Activated CD4-positive, alpha-beta memory T cell treated with anti-CD3 and anti-CD28 coated beads for 36 hours (primary cell): ENCODE results near the gene MCFD2. TPM values are rescaled to one million over a fixed set of nuclear protein-coding genes. Genes with fewer than 3 reads are reported as not detected.
"Not testable (repeated sequence)": the region's sequence is repeated elsewhere in the genome, so short reads cannot be mapped to it uniquely, and the experiment has no call there.

Source experiments
- CTCF ChIA-PET: fragments of 350-600 bp; sonication (Branson Sonifier 250); formaldehyde crosslinking; loops from one replicate; lab custom pipeline; 2021; ENCODE audit warnings: antibody characterized with exemption, inconsistent platforms; lab: Charles Lee
- POLR2A ChIA-PET: fragments of 350-600 bp; sonication (Branson Sonifier 250); formaldehyde crosslinking; loops from one replicate; lab custom pipeline; 2021; ENCODE audit warnings: antibody characterized with exemption; lab: Charles Lee
- DNase-seq: peaks from one replicate; pipeline ENCODE4 v3.0.0-alpha.2; 2020
- H3K27ac Mint-ChIP-seq: one replicate; pipeline ENCODE4 v1.8.0; 2021; ENCODE audit warnings: mixed read lengths
- H3K27me3 Mint-ChIP-seq: one replicate; pipeline ENCODE4 v1.8.0; 2021; ENCODE audit warnings: mixed read lengths
- H3K36me3 Mint-ChIP-seq: one replicate; pipeline ENCODE4 v1.8.0; 2021; ENCODE audit warnings: mixed read lengths
- H3K4me1 Mint-ChIP-seq: one replicate; pipeline ENCODE4 v1.8.0; 2021; ENCODE audit warnings: low read depth, mixed read lengths
- H3K4me3 Mint-ChIP-seq: one replicate; pipeline ENCODE4 v1.8.0; 2021; ENCODE audit warnings: mild to moderate bottlenecking, mixed read lengths
- H3K9me3 Mint-ChIP-seq: one replicate; pipeline ENCODE4 v1.8.0; 2021; ENCODE audit warnings: mixed read lengths
- intact Hi-C: fragments of 100-400 bp; cut with micrococcal nuclease; formaldehyde crosslinking; loops from one replicate; pipeline ENCODE4 v1.15.1; 2023
- total RNA-seq, 2 experiments: library from RNA; stranded (reverse); gene quantifications; one replicate each; pipeline ENCODE4 v1.2.3, GENCODE V29; 2021

Gene MCFD2
- total RNA-seq, 2 experiments from 2014 or later: 31.4 to 36.5 TPM

GRCh38 chr2:46914578-46915230, 902 bp downstream of the MCFD2 start:
- no peaks in the 10 kb centered on the region for H3K27me3 Mint-ChIP-seq
- intact Hi-C loops: loop anchor here (5.0 kb wide), 1 partner anchor 358 kb away; no protein-coding TSS in a partner anchor
- peaks cover 58% of the 10 kb centered on the region for H3K4me1 Mint-ChIP-seq
- POLR2A ChIA-PET: no interaction called here
- H3K9me3 Mint-ChIP-seq: no peaks in the 10 kb centered on the region
- no peak for DNase-seq
- H3K36me3 Mint-ChIP-seq: peaks cover 11% of the 10 kb centered on the region
- CTCF ChIA-PET: interaction anchor here (0.7 to 1.0 kb wide), 2 partner anchors 25 to 164 kb away, joined by 3 read pairs; no protein-coding TSS in a partner anchor
- peak overlapping the region; percentile 18 for H3K27ac Mint-ChIP-seq
- H3K4me3 Mint-ChIP-seq: peak overlapping the region; percentile 85

GRCh38 chr2:46913471-46914381, 1.9 kb downstream of the MCFD2 start:
- DNase-seq: no peak
- ChIA-PET CTCF (interaction anchor here (1.0 to 1.4 kb wide), 2 partner anchors 24 to 409 kb away, joined by 3 to 4 read pairs; no protein-coding TSS in a partner anchor), POLR2A (interaction anchor here (0.6 kb wide), 1 partner anchor 60 kb away, joined by 3 read pairs; no protein-coding TSS in a partner anchor)
- peaks cover 65% of the 10 kb centered on the region for H3K4me1 Mint-ChIP-seq
- no peaks in the 10 kb centered on the region for H3K27me3 Mint-ChIP-seq
- peaks cover 20% of the 10 kb centered on the region for H3K36me3 Mint-ChIP-seq
- no peak overlapping the region for H3K27ac Mint-ChIP-seq
- intact Hi-C loops: no loop called here
- H3K4me3 Mint-ChIP-seq: peak overlapping the region; percentile 85
- H3K9me3 Mint-ChIP-seq: no peaks in the 10 kb centered on the region

GRCh38 chr2:46909771-46910419, 5.7 kb downstream of the MCFD2 start:
- H3K27ac Mint-ChIP-seq: peak overlapping the region; percentile 2
- DNase-seq: peak; percentile 69
- no peaks in the 10 kb centered on the region for H3K9me3 Mint-ChIP-seq
- intact Hi-C loops: loop anchor here (1.0 kb wide), 1 partner anchor 11 kb away; no protein-coding TSS in a partner anchor
- H3K36me3 Mint-ChIP-seq: peaks cover 46% of the 10 kb centered on the region
- CTCF ChIA-PET: interaction anchor here (0.9 to 3.1 kb wide), 4 partner anchors 9 to 413 kb away, joined by 3 to 19 read pairs (median 4); no protein-coding TSS in a partner anchor
- POLR2A ChIA-PET: interaction anchor here (0.6 kb wide), 2 partner anchors 40 to 731 kb away, joined by 3 read pairs; no protein-coding TSS in a partner anchor
- H3K4me3 Mint-ChIP-seq: no peak overlapping the region
- no peaks in the 10 kb centered on the region for H3K27me3 Mint-ChIP-seq
- peaks cover 43% of the 10 kb centered on the region for H3K4me1 Mint-ChIP-seq

GRCh38 chr2:46909150-46909549, 6.5 kb downstream of the MCFD2 start:
- no peak for DNase-seq
- CTCF ChIA-PET: interaction anchor here (1.2 to 3.1 kb wide), 3 partner anchors 10 to 414 kb away, joined by 4 to 19 read pairs (median 5); no protein-coding TSS in a partner anchor
- Mint-ChIP-seq H3K4me3 (no peak overlapping the region), H3K9me3 (no peaks in the 10 kb centered on the region), H3K36me3 (peaks cover 46% of the 10 kb centered on the region), H3K27me3 (no peaks in the 10 kb centered on the region), H3K4me1 (peaks cover 36% of the 10 kb centered on the region), H3K27ac (no peak overlapping the region)
- POLR2A ChIA-PET: interaction anchor here (0.6 kb wide), 1 partner anchor 40 kb away, joined by 3 read pairs; no protein-coding TSS in a partner anchor
- intact Hi-C loops: loop anchor here (1.0 kb wide), 1 partner anchor 12 kb away; no protein-coding TSS in a partner anchor

GRCh38 chr2:46904908-46905678, 10.5 kb downstream of the MCFD2 start:
- intact Hi-C loops, H3K9me3 Mint-ChIP-seq, H3K4me3 Mint-ChIP-seq, DNase-seq, H3K27ac Mint-ChIP-seq, H3K27me3 Mint-ChIP-seq, CTCF ChIA-PET, POLR2A ChIA-PET: not testable (repeated sequence)
- Mint-ChIP-seq H3K36me3 (peaks cover 42% of the 10 kb centered on the region), H3K4me1 (peaks cover 15% of the 10 kb centered on the region)

- H3K9me3 Mint-ChIP-seq, H3K4me1 Mint-ChIP-seq, CTCF ChIA-PET, H3K4me3 Mint-ChIP-seq, DNase-seq, intact Hi-C loops, H3K27ac Mint-ChIP-seq, H3K27me3 Mint-ChIP-seq, POLR2A ChIA-PET: not testable (repeated sequence)
- peaks cover 26% of the 10 kb centered on the region for H3K36me3 Mint-ChIP-seq
These were observed 12.6 kb downstream of the MCFD2 start for GRCh38 chr2:46902980-46903379.

GRCh38 chr2:46902465-46902864, 13.1 kb downstream of the MCFD2 start:
- POLR2A ChIA-PET: no interaction called here
- Mint-ChIP-seq H3K4me1 (no peaks in the 10 kb centered on the region), H3K9me3 (no peaks in the 10 kb centered on the region), H3K27ac (no peak overlapping the region), H3K36me3 (peaks cover 21% of the 10 kb centered on the region), H3K4me3 (no peak overlapping the region), H3K27me3 (no peaks in the 10 kb centered on the region)
- intact Hi-C loops: no loop called here
- no peak for DNase-seq
- CTCF ChIA-PET: no interaction called here

- Mint-ChIP-seq H3K36me3 (peaks cover 13% of the 10 kb centered on the region), H3K4me1 (no peaks in the 10 kb centered on the region), H3K9me3 (no peaks in the 10 kb centered on the region), H3K27me3 (no peaks in the 10 kb centered on the region), H3K27ac (no peak overlapping the region), H3K4me3 (no peak overlapping the region)
- DNase-seq: no peak
- POLR2A ChIA-PET: interaction anchor here (0.6 kb wide), 1 partner anchor 25 kb away, joined by 3 read pairs; no protein-coding TSS in a partner anchor
- intact Hi-C loops: no loop called here
- CTCF ChIA-PET: no interaction called here
These were observed 14.0 kb downstream of the MCFD2 start for GRCh38 chr2:46901611-46902010.

GRCh38 chr2:46900381-46900780, 15.2 kb downstream of the MCFD2 start:
- intact Hi-C loops: no loop called here
- no peaks in the 10 kb centered on the region for H3K9me3 Mint-ChIP-seq
- no peak overlapping the region for H3K4me3 Mint-ChIP-seq
- H3K36me3 Mint-ChIP-seq: peaks cover 10% of the 10 kb centered on the region
- no peaks in the 10 kb centered on the region for H3K4me1 Mint-ChIP-seq
- H3K27me3 Mint-ChIP-seq: no peaks in the 10 kb centered on the region
- CTCF ChIA-PET: no interaction called here
- POLR2A ChIA-PET: no interaction called here
- no peak overlapping the region for H3K27ac Mint-ChIP-seq
- no peak for DNase-seq

GRCh38 chr2:46899053-46899452, 16.6 kb downstream of the MCFD2 start:
- ChIA-PET POLR2A (no interaction called here), CTCF (no interaction called here)
- intact Hi-C loops: no loop called here
- no peak overlapping the region for H3K27ac Mint-ChIP-seq
- H3K4me3 Mint-ChIP-seq: no peak overlapping the region
- no peaks in the 10 kb centered on the region for H3K4me1 Mint-ChIP-seq
- DNase-seq: no peak
- no peaks in the 10 kb centered on the region for H3K9me3 Mint-ChIP-seq
- H3K27me3 Mint-ChIP-seq: no peaks in the 10 kb centered on the region
- H3K36me3 Mint-ChIP-seq: peaks cover 5% of the 10 kb centered on the region

GRCh38 chr2:46898024-46898423, 17.6 kb downstream of the MCFD2 start:
- H3K4me1 Mint-ChIP-seq: peaks cover 4% of the 10 kb centered on the region
- POLR2A ChIA-PET: no interaction called here
- DNase-seq: no peak

More at GRCh38 chr2:46898024-46898423, 17.6 kb downstream of the MCFD2 start:
- Mint-ChIP-seq H3K27me3 (no peaks in the 10 kb centered on the region), H3K27ac (no peak overlapping the region), H3K36me3 (no peaks in the 10 kb centered on the region), H3K4me3 (no peak overlapping the region), H3K9me3 (no peaks in the 10 kb centered on the region)
- intact Hi-C loops: no loop called here
- CTCF ChIA-PET: no interaction called here
